H1 (cell line): Measurements from ENCODE around the gene LPP. TPM values are rescaled to one million over a fixed set of nuclear protein-coding genes. Genes with fewer than 3 reads are reported as not detected.

Source experiments
- CTCF ChIA-PET: fragments of 300-600 bp; sonication (Branson Sonifier 250); formaldehyde crosslinking; loops from one replicate; lab custom pipeline; 2021; ENCODE audit not compliant: partially characterized antibody; lab: Charles Lee
- POLR2A ChIA-PET: fragments of 300-600 bp; sonication (Branson Sonifier 250); formaldehyde crosslinking; loops from one replicate; lab custom pipeline; 2021; ENCODE audit warnings: inconsistent platforms; ENCODE audit not compliant: partially characterized antibody; lab: Charles Lee
- DNase-seq, 2 experiments: peaks; one replicate each; pipeline versions ENCODE4 v3.0.0 to v3.0.0-alpha.2; 2010 to 2022; ENCODE audit warnings: low spot score in 2 of 2, low read depth in 1 of 2, mixed read lengths in 1 of 2
- FAIRE-seq: peaks from 2 replicates; lab custom pipeline; 2011; peaks lifted over from hg19 to GRCh38; lab: Jason Lieb, UNC
- H2AFZ ChIP-seq: 2 replicates; pipeline ENCODE4 v1.8.1; 2012; ENCODE audit warnings: low read length, inconsistent platforms
- H2AK5ac ChIP-seq: 2 replicates; pipeline ENCODE4 v1.6.1; 2013; ENCODE audit warnings: low read depth, low read length
- H2BK120ac ChIP-seq: replicated peaks from 2 replicates; pipeline ENCODE3; 2013; ENCODE audit warnings: low read depth, low read length, inconsistent platforms
- H2BK12ac ChIP-seq: 2 replicates; pipeline ENCODE4 v1.6.1; 2013; ENCODE audit warnings: low read depth, low read length
- H2BK15ac ChIP-seq: 2 replicates; pipeline ENCODE4 v1.6.1; 2013; ENCODE audit warnings: low read length
- H2BK20ac ChIP-seq: 2 replicates; pipeline ENCODE4 v1.6.1; 2013; ENCODE audit warnings: low read length
- H2BK5ac ChIP-seq: 2 replicates; pipeline ENCODE4 v1.6.1; 2013; ENCODE audit warnings: low read depth, low read length
- H3K14ac ChIP-seq: 2 replicates; pipeline ENCODE4 v1.6.1; 2013; ENCODE audit warnings: inconsistent platforms; ENCODE audit not compliant: insufficient read length
- H3K18ac ChIP-seq: 2 replicates; pipeline ENCODE4 v1.6.1; 2013; ENCODE audit warnings: low read length; ENCODE audit errors: extremely low read depth
- H3K23ac ChIP-seq: 2 replicates; pipeline ENCODE4 v1.6.1; 2013; ENCODE audit warnings: inconsistent platforms; ENCODE audit not compliant: insufficient read length
- H3K23me2 ChIP-seq: 2 replicates; pipeline ENCODE4 v1.6.1; 2013; ENCODE audit warnings: low read depth, low read length
- H3K27ac ChIP-seq: 2 replicates; pipeline ENCODE4 v1.6.1; 2011; ENCODE audit warnings: low read depth, low read length, inconsistent platforms
- H3K27me3 ChIP-seq, 4 experiments: replicated peaks in 1 of 4; 1 replicate in 1 of 4; 2 replicates in 3 of 4; pipeline versions ENCODE4 v1.6.1 to v1.8.1; 2011 to 2013; ENCODE audit warnings: low read length in 3 of 4, mild to moderate bottlenecking in 3 of 4, inconsistent platforms in 2 of 4, mixed read lengths in 2 of 4, moderate library complexity in 1 of 4; ENCODE audit not compliant: control insufficient read depth in 3 of 4, insufficient read depth in 3 of 4; ENCODE audit errors: extremely low read depth in 1 of 4
- H3K36me3 ChIP-seq, 4 experiments: 2 replicates each; pipeline versions ENCODE4 v1.6.1 to v1.8.1; 2011 to 2013; ENCODE audit warnings: mild to moderate bottlenecking in 4 of 4, low read length in 3 of 4, moderate library complexity in 2 of 4, control low read depth in 1 of 4, inconsistent platforms in 1 of 4; ENCODE audit not compliant: insufficient read depth in 4 of 4, control insufficient read depth in 2 of 4
- H3K4ac ChIP-seq: replicated peaks from 2 replicates; pipeline ENCODE3; 2013; ENCODE audit warnings: low read length, low read depth, mixed read lengths, inconsistent platforms; ENCODE audit not compliant: insufficient read length
- H3K4me1 ChIP-seq, 4 experiments: replicated peaks in 1 of 4; 1 replicate in 1 of 4; 2 replicates in 3 of 4; pipeline versions ENCODE4 v1.6.1 to v1.8.1; 2011 to 2013; ENCODE audit warnings: low read length in 3 of 4, inconsistent platforms in 2 of 4, mixed read lengths in 1 of 4; ENCODE audit not compliant: insufficient read depth in 4 of 4, control insufficient read depth in 3 of 4
- H3K4me2 ChIP-seq, 2 experiments: 2 replicates each; pipeline versions ENCODE4 v1.6.1 to v1.8.1; 2011 to 2013; ENCODE audit warnings: low read depth in 2 of 2, low read length in 2 of 2, control low read depth in 1 of 2, inconsistent platforms in 1 of 2, mild to moderate bottlenecking in 1 of 2; ENCODE audit not compliant: insufficient read depth in 1 of 2
- H3K4me3 ChIP-seq, 4 experiments: fragments of 200-600, 300-600 bp in 1 of 4; sonication (generic), shearing (Covaris generic), sonication (Bioruptor Twin) in 1 of 4; 2 replicates each; pipeline versions ENCODE4 v1.5.1 to v1.8.1; 2011 to 2016; ENCODE audit warnings: low read length in 4 of 4, low read depth in 3 of 4, control low read depth in 2 of 4, inconsistent platforms in 2 of 4, mild to moderate bottlenecking in 2 of 4, mixed read lengths in 1 of 4, moderate library complexity in 1 of 4; ENCODE audit not compliant: insufficient read depth in 2 of 4; ENCODE audit errors: extremely low read depth in 1 of 4
- H3K56ac ChIP-seq: replicated peaks from 2 replicates; pipeline ENCODE3; 2013; ENCODE audit warnings: low read depth, mild to moderate bottlenecking, mixed read lengths, low read length, inconsistent platforms; ENCODE audit not compliant: insufficient read length
- H3K79me1 ChIP-seq: 2 replicates; pipeline ENCODE4 v1.6.1; 2013; ENCODE audit warnings: low read depth, low read length, control low read depth
- H3K79me2 ChIP-seq, 2 experiments: 2 replicates each; pipeline versions ENCODE4 v1.6.1 to v1.8.1; 2012 to 2013; ENCODE audit warnings: low read length in 2 of 2, mild to moderate bottlenecking in 2 of 2, inconsistent platforms in 1 of 2; ENCODE audit not compliant: insufficient read depth in 2 of 2, control insufficient read depth in 1 of 2
- H3K9ac ChIP-seq, 4 experiments: replicated peaks in 1 of 4; 1 replicate in 1 of 4; 2 replicates in 3 of 4; pipeline versions ENCODE4 v1.6.1 to v1.8.1; 2011 to 2013; ENCODE audit warnings: low read depth in 3 of 4, low read length in 3 of 4, control low read depth in 2 of 4, mild to moderate bottlenecking in 2 of 4, moderate library complexity in 2 of 4, inconsistent platforms in 1 of 4; ENCODE audit errors: extremely low read depth in 1 of 4
- H3K9me3 ChIP-seq, 2 experiments: 2 replicates each; pipeline versions ENCODE4 v1.6.1 to v1.8.1; 2012 to 2013; ENCODE audit warnings: mild to moderate bottlenecking in 2 of 2, moderate library complexity in 2 of 2, control low read depth in 1 of 2, inconsistent platforms in 1 of 2, low read depth in 1 of 2, low read length in 1 of 2, mixed read lengths in 1 of 2; ENCODE audit not compliant: insufficient read depth in 2 of 2
- H4K20me1 ChIP-seq, 2 experiments: replicated peaks in 1 of 2; 2 replicates each; pipeline versions ENCODE3 to v1.8.1; 2011 to 2013; ENCODE audit warnings: inconsistent platforms in 2 of 2, low read length in 2 of 2, mild to moderate bottlenecking in 1 of 2; ENCODE audit not compliant: insufficient read depth in 2 of 2, control insufficient read depth in 1 of 2
- H4K5ac ChIP-seq: 2 replicates; pipeline ENCODE4 v1.6.1; 2013; ENCODE audit warnings: low read length, low read depth, mixed read lengths, inconsistent platforms; ENCODE audit not compliant: insufficient read length
- H4K8ac ChIP-seq: 2 replicates; pipeline ENCODE4 v1.8.0; 2013; ENCODE audit warnings: mild to moderate bottlenecking, moderate library complexity, low read length, inconsistent platforms; ENCODE audit not compliant: insufficient read depth; ENCODE audit errors: extremely low read depth
- H4K91ac ChIP-seq: replicated peaks from 2 replicates; pipeline ENCODE3; 2013; ENCODE audit warnings: low read length, mixed read lengths, inconsistent platforms; ENCODE audit not compliant: insufficient read length
- HDAC6 ChIP-seq: IDR thresholded peaks from one replicate; pipeline ENCODE4 v1.7.1; 2012; ENCODE audit warnings: low read depth, mild to moderate bottlenecking, inconsistent platforms, low read length, moderate library complexity
- WGBS, 2 experiments: shearing (Covaris generic) in 1 of 2; methylation state at CpG; one replicate each; pipeline versions ENCODE4 v1.1.6 to v1.1.7; 2013 to 2015; ENCODE audit warnings: low lambda C conversion rate in 2 of 2, mixed read lengths in 2 of 2, inconsistent platforms in 1 of 2, low coverage in 1 of 2, missing lambda C conversion rate in 1 of 2; ENCODE audit not compliant: insufficient replicate concordance in 2 of 2, insufficient coverage in 1 of 2, insufficient read length in 1 of 2; ENCODE audit errors: extremely low coverage in 1 of 2, missing lambda C conversion rate in 1 of 2; 5-methylcytosine and 5-hydroxymethylcytosine counted together
- polyA plus RNA-seq, 7 experiments: library from polyadenylated mRNA; depleted of rRNA in 3 of 7; stranded (reverse) in 5 of 7; unstranded in 2 of 7; fragments of >200 nt in 5 of 7; fragments of 200-250 nt in 2 of 7; gene quantifications; 1 replicate in 5 of 7; 2 replicates in 1 of 7; 4 replicates in 1 of 7; pipeline versions ENCODE4 v1.2.1 to v1.2.3, GENCODE V29; 2011 to 2013; ENCODE audit warnings: missing spikeins in 2 of 7, mixed read lengths in 2 of 7
- total RNA-seq: library from RNA; stranded (reverse); fragmentation: NEBNext Ultra II Directional; extraction: Animal tissue kit (Norgen Biotek cat#: 25700); gene quantifications from 2 replicates; pipeline ENCODE4 v1.2.1, GENCODE V29; 2021

Gene LPP
- total and polyA plus RNA-seq, 2 of the 8 experiments (the other 6 are each of a cell fraction or from before 2014, with no cell fraction given) = 10.0 to 53.3 TPM

DNA sequence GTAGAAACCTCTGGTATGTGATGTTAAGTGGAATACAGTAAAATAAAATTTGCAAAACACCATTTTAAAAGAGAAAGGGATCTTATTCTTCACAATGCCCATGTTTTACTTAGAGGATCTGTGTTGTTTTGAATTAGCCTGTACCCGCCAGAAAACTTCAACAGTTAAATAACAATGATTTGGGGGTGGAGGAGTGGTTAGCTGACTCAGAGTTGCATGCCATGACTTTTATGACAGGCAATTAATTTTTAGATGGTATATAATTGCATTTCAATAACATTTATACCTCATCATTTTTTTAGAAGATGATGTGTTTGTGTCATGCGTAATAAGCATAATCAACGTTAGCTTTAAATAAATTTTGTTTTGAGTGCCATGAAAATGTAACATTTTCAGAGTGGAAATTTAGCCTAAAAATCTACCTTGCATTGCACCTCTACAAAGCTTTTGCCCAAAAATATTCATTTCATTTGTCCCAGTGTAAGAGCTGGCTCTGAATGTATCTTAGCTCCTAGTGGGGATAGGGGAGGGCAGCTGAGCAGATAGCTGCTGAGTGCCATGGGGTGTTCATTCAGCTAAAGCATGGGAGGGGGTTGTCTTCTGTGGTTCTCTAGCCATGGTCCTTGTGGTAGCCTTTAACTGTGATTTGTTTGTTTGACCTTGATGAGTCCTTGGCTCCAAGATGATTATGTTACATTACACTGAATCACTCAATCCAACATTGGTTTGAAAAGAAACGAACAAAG lies 379.8 kb downstream of the LPP start:
- H4K8ac ChIP-seq = no peak overlapping the region
- H4K20me1 ChIP-seq = no peaks in the 10 kb centered on the region
- H2BK15ac ChIP-seq = no peak overlapping the region
- H3K4ac ChIP-seq = no peak overlapping the region
- 0 out of 7 replicates have a peak, but pooled peaks cover 0 to 2% (median 0%) of the 10 kb centered on the region in 4 experiments for H3K4me1 ChIP-seq
- no peak for FAIRE-seq
- no peak overlapping the region for H2AFZ ChIP-seq
- H3K79me1 ChIP-seq = no peaks in the 10 kb centered on the region
- H2BK12ac ChIP-seq = no peak overlapping the region
- H3K23me2 ChIP-seq = no peaks in the 10 kb centered on the region
- no peaks in the 10 kb centered on the region for H3K36me3 ChIP-seq
- no peak overlapping the region for H3K56ac ChIP-seq
- no peaks in the 10 kb centered on the region for H3K27me3 ChIP-seq
- no peak overlapping the region for H3K23ac ChIP-seq
- no peaks in the 10 kb centered on the region for H3K9me3 ChIP-seq
- ChIA-PET CTCF (interaction anchor here (1.2 to 2.2 kb wide), 2 partner anchors 53 to 130 kb away, joined by 3 to 5 read pairs; no protein-coding TSS in a partner anchor), POLR2A (interaction anchor here (1.0 to 1.1 kb wide), 2 partner anchors 13 to 22 kb away, joined by 3 read pairs; no protein-coding TSS in a partner anchor)
- no peak overlapping the region for H4K91ac ChIP-seq
- no peak overlapping the region for H3K4me3 ChIP-seq
- 94% methylated on average over 4 of the region's 4 CpGs; no CpG with 5 or more reads in 1 of the 2 experiments for WGBS, 2 experiments
- H3K4me2 ChIP-seq = no peak overlapping the region
- H2BK5ac ChIP-seq = no peak overlapping the region
- no peak for DNase-seq
- no peak for TF ChIP-seq HDAC6
- H4K5ac ChIP-seq = no peak overlapping the region
- H3K79me2 ChIP-seq = no peaks in the 10 kb centered on the region
- H3K18ac ChIP-seq = no peak overlapping the region
- H3K14ac ChIP-seq = no peak overlapping the region
- no peak overlapping the region for H2BK20ac ChIP-seq
- no peak overlapping the region for H3K27ac ChIP-seq
- no peak overlapping the region for H3K9ac ChIP-seq
- H2BK120ac ChIP-seq = no peak overlapping the region
- H2AK5ac ChIP-seq = no peak overlapping the region
